EH (cell line): ENCODE results near the gene GADD45G.

ENCODE experiments used
- DNase-seq: peaks from one replicate; pipeline ENCODE4 v3.0.0-alpha.2; 2015; ENCODE audit warnings: low read depth

The GADD45G gene

DNA sequence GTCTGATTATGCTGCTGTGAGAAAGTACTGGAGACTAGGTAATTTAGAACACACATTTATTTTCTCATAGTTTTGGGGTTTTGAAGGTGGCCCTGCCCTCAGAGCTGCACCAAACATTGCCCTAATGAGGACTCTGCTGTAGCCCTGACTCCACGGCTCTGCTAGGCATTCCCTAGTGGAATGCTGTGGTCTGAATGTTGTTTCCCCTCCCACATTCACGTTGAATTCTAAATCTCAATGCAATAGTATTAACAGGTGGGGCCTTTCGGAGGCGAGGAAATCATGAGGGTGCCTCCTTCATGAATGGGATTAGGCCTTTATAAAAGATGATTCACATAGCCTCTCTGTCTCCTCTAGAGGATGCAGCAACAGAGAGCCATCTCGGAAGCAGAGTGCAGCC lies 25.7 kb downstream of the GADD45G start:
- DNase-seq, result no peak

DNA sequence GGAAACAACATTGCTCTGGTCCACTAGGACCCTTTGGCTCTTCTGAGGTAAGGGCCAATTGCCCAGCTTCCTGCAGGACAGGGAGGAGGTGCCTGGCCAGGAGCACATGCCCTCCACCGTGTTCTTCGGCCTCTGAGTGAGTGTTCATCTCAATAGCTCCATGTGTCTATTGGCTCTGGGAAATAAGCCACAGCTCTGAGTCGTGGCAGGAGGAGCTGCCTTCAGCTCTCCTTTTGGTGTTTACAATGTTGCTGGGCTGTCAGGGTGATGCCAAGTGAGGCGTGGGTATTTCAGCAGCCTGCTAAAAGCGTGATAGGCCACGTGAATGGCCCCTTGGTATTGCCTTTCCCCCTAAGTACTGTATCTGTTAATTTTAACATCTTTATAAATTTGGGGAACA lies 26.6 kb downstream of the GADD45G start:
- no peak for DNase-seq

GRCh38 chr9:89632192-89632733 lies 27.5 kb downstream of the GADD45G start:
- no peak for DNase-seq

DNA sequence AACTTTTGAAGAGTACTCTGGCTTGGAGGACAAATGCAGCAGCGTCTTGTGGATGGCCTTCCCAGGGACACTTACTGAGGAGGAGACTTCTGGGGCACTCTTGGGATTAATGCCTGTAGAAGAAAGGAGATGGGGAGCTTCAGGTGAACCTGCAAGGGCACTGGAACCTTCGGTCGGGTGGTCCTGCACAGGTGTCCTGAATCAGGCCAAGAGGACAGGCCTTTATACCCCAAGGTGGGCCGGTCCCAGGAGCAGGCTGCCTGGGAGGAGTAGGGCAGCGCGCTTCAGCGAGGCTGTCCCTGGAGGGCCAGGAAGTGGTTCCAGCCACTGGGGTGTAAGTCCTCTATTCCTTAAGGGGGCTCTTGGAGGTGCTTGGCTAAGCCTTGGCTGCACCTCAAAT lies 27.9 kb downstream of the GADD45G start:
- no peak for DNase-seq

- no peak for DNase-seq
These were observed 28.6 kb downstream of the GADD45G start for GRCh38 chr9:89633404-89633803.

GRCh38 chr9:89633920-89634319 lies 29.1 kb downstream of the GADD45G start:
- no peak for DNase-seq

DNA sequence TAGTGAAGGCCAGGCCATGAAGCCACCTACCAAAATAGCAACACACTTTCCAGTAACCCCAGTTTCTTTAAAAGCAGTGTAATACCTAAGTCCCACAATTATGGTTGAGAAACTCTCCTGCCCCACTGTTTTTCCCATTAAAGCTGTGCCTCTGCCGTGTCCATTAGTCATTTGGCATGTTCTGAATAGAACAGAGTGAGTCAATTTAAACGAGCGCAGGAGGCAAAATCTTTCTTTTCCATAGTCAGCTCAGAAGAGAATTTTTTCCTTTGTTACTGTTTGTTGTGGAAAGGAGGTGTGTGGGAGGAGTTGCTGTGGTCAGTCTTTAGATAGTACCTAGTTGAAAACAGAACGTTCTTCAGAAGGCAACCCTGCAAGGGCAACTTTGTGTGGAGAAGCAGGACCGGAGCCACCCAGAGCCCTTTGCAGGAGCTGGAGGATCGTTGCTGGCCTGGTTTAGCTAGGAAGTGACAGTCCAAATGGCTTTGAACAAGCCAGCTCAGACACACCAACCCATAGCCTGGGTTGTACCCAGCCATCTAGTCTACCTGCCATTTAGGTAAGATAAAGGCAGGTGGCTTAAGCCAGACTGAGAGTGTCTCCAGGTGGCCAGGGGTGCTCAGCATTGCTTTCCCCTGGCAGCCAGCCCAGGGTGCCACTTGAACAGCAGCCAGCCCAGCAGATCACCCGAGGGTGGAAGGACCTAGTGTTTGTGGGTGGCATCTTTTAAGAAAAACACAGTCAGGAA lies 30.4 kb downstream of the GADD45G start:
- DNase-seq, result peak; percentile 23

DNA sequence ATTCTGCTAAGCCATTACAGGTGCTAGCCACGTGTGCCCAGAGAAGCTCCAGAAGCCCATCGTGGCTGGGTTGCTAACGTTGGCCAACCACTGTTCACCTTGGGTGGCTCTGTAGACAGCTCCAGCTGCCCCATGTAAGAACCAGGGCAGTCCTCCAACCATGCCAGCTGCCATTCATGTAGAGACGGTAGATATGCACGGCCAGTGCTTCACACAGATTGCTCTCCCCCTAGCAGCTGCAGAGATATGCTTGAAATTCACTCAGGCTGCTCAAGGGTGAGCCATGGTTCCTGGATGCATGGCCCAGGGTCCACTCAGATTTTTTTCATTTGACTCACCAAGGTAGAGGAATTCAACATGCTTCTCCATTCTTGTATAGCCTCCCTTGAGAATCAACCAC lies 31.0 kb downstream of the GADD45G start:
- no peak for DNase-seq

DNA sequence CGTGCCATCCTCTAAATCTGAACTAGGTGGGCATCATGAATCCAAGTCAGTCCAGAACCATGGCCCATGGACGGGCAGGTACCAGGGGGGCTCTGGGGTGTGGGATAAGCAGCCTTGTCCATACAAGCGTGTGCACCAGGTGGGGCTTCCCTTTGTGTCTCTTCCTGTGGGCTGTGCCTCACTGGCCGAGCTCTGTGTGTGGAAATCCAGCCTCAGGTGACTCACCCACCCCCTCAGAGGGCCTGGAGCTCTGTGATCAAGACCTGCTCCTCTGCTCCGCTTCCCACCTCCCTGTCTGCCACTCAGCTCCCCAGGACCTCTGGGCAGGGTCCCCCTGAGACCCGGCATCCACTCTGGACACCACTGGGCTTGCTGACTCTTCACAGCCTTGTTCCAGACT lies 33.0 kb downstream of the GADD45G start:
- no peak for DNase-seq

DNA sequence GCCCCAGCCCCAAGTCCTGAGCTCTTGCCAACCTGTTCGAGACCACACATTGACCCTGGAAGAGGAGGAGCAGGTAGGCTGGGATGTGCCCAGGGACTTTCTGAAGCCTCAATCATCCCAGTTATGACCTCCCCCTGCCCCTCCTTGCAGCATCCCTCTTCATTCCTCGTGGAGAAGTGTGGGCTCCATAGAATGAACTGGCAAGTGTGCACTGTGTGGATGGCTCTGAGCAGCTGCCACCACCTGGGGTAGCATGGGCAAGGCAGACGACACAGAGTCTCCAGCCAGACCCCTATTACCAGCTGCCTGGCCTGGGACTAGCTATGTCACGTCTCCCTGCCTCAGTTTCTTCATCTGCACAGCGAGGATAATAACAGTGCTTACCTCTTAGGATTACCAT lies 33.5 kb downstream of the GADD45G start:
- DNase-seq, result no peak

DNA sequence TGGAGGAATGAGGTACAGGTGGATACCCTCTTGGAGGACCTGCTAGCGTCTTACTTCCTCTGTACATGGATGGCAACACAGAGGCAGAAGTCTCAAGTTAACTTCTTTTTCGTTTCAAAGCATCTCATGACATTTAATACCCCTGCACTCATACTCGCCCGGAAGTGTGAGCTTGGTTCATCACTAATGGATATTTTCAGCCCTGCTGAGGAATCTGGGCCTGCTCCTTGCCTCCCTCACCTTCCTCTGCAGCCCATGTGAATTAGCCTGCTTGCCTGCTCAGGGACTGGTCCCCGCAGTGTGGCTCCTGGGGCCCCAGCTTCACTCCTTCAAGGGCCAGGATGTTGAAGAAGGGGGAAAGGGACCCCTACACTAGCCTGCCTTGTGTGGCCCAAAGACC lies 34.1 kb downstream of the GADD45G start:
- no peak for DNase-seq

GRCh38 chr9:89639367-89639795 lies 34.6 kb downstream of the GADD45G start:
- DNase-seq, result no peak

DNA sequence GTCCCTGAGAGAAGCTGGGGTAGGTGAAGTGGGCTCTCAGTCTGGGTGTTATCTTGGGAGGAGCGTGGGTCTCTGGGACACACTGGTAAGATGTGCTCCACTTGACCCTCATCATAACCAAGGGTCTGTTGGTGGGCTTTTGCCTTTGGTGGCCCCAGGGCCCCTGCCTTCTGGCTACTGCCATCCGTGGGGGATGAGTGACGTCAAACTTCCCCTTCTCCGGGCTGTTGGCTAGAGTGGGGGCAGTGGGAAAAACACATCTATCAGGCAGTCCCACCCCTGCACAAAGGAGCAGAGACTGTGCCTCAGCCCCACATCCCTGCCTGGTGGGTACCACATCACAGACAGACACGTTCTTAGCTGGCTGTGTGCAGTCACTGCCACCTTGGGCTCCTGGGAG lies 35.1 kb downstream of the GADD45G start:
- DNase-seq, result no peak

GRCh38 chr9:89640361-89640760 lies 35.5 kb downstream of the GADD45G start:
- DNase-seq, result no peak

DNA sequence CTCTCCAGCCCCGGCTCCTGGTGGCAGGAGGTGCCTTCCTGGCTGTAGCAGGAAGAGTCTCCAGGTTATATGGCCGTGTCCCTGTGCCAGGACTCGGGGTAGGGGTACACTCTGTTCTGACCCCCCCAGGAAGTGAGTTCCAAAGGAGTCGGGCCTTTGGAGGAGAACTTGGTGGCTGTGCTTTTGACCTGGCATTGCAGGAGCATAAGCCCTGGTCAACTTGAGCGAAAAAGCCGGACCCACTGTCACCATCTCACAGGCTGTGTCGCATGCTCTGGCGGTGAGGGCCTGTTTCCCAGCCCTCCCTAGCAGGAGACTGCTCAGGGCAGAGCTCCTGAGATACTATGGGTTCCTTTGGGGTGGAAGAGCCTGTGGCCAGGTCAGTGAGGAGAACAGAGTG lies 36.0 kb downstream of the GADD45G start:
- no peak for DNase-seq

DNA sequence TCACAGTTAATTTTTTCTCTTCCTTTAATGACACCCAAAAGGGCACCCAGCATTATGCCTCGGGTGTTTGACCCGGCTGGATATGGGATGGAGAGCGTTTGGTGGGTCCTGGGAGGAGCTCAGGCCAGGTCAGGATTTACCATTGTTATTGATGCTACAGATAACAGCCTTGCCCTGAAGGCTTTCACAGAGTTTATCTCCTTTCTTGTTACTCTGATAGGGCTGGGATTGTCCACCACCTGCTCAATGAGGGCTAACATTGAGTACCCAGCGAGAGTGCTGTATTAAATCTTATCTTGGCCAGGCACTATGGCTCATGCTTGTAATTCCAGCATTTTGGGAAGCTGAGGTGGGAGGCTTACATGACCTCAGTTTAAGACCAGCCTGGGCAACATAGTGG lies 37.2 kb downstream of the GADD45G start:
- no peak for DNase-seq

GRCh38 chr9:89642789-89643188 lies 38.0 kb downstream of the GADD45G start:
- no peak for DNase-seq

GRCh38 chr9:89646189-89646939 lies 41.6 kb downstream of the GADD45G start:
- DNase-seq, result no peak

DNA sequence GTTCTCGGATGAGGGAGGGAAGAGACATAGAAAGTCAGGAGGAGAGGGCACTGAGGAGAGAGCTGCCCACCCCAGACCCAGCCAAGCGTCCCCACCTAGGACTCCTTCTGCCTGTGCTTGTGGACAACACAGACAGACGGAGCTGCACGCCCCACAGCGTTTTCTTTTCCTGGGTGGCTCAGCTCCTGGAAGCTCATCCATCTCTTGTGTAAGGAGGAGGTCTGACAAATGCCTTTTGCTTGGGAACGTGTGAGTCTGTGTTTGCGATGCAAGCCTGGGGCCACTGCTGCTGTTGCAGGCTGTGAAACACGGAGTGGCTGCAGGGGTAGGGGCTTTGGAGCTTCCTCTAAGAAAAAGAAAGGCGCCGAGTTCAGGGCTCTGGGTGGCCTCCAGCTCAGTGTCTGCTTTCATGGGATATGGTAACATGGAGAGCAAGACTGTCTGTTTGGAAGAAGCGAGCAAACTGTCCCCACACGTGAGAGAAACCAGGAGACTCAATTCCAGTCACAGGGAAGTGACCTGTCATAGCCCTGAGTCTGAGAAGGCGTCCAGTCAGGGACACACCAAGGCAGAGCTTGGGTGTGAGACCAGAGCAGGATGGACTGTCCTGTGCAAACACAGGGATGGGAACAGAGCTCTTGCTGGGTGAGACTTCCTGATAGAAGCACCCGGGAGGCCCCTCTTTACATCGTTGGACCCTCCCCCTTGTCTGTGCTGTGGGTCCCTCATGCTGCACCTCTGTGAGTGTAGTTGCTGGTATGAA lies 42.7 kb downstream of the GADD45G start:
- DNase-seq, result no peak

DNA sequence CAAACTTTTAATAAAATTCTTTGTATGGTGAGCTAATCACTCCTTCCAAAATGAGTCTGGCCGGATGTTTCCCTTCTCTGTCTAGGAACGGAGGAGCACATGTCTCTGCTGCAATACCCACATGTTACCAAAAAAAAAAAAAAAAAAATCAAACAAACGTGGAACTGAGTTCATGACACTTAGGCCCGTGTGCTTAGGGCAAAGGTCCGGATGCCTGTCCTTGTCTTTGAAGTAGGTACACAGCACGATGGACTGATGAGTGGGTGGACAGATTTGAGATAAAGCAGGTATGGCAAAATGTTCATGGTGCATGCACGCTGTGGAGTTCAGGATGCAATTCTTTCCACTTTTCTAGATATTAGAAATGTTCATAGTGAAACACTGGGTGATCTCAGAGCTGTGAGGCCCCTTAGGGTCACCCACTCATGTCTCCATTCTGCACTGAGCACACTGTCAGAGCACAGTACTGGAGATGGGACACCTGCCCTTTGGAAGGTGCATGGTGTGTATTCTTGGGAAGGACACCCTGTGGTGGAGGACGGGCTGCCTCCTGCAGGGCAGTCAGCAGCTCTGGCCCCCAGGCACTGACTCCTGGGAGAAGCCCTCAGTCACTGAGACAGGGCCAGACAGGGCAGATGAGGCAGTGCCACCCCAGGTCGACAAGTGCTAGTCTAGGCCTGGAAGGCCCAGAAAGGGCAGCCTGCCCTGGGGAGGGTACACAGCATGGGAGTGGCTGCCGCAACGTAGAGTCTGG lies 43.6 kb downstream of the GADD45G start:
- no peak for DNase-seq

DNA sequence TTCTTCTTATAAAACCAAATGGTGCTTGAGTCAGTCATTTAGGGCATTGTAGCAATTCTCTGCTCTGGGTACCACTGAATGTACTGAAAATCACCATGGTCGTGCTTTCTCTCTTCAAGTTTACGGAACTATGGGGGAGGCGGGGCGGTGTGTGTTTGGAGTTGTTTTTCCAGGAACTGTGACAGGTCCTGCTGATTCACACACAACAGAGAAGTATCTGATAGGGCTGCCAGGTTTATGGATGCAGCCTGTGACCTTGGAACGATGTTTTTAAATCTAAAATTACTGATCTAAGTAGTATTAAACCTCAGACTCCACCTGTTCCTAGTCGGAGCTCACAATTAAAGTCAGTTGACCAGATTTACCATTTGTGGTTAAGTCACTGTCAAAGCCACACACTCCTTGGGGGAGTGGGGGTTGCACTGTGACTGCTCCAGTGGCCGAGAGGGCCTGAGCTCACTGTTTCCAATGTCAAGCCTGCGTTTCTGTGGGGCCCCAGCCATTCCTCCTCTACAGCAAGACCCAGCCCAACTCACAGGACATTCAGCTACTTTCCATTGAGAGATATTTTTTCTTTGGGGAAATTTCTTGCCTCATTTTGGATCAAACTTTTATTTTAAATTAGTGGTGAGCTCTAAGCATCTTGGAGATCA lies 44.4 kb downstream of the GADD45G start:
- DNase-seq, result no peak
